Activated CD8-positive, alpha-beta memory T cell treated with anti-CD3 and anti-CD28 coated beads, Interleukin-2, amount 10 ng/mL, durations not matched to agents 7 days and 5 days (primary cell): ENCODE measurements around the gene CSRP1. TPM values are rescaled to one million over a fixed set of nuclear protein-coding genes. Genes with fewer than 3 reads are reported as not detected.
"Not testable (repeated sequence)": the region's sequence is repeated elsewhere in the genome, so short reads cannot be mapped to it uniquely, and the experiment has no call there.

Source experiments
- ATAC-seq: fragments of 150-1000 bp; cut with Tn5 transposase; one replicate; pipeline ENCODE4 v1.10.0; 2021; ENCODE audit warnings: moderate library complexity
- CTCF ChIA-PET: fragments of 350-600 bp; sonication (Branson Sonifier 250); formaldehyde crosslinking; loops from one replicate; lab custom pipeline; 2021; ENCODE audit warnings: antibody characterized with exemption; lab: Charles Lee
- DNase-seq: peaks from one replicate; pipeline ENCODE4 v3.0.0-alpha.2; 2020
- H3K27ac Mint-ChIP-seq: one replicate; pipeline ENCODE4 v1.8.0; 2021; ENCODE audit warnings: mild to moderate bottlenecking, mixed read lengths
- H3K27me3 Mint-ChIP-seq: one replicate; pipeline ENCODE4 v1.8.0; 2021; ENCODE audit warnings: mixed read lengths
- H3K36me3 Mint-ChIP-seq: one replicate; pipeline ENCODE4 v1.8.0; 2021; ENCODE audit warnings: mild to moderate bottlenecking, mixed read lengths
- H3K4me1 Mint-ChIP-seq: one replicate; pipeline ENCODE4 v1.8.0; 2021; ENCODE audit warnings: mixed read lengths
- H3K4me3 Mint-ChIP-seq: one replicate; pipeline ENCODE4 v1.8.0; 2021; ENCODE audit warnings: mild to moderate bottlenecking, moderate library complexity, mixed read lengths
- H3K9me3 Mint-ChIP-seq: one replicate; pipeline ENCODE4 v1.8.0; 2022; ENCODE audit warnings: low read depth, mixed read lengths
- total RNA-seq, 2 experiments: library from RNA; stranded (reverse); gene quantifications; one replicate each; pipeline ENCODE4 v1.2.3, GENCODE V29; 2021

CSRP1 gene
- total RNA-seq, 2 experiments from 2014 or later, result 71.7 to 78.3 TPM

DNA sequence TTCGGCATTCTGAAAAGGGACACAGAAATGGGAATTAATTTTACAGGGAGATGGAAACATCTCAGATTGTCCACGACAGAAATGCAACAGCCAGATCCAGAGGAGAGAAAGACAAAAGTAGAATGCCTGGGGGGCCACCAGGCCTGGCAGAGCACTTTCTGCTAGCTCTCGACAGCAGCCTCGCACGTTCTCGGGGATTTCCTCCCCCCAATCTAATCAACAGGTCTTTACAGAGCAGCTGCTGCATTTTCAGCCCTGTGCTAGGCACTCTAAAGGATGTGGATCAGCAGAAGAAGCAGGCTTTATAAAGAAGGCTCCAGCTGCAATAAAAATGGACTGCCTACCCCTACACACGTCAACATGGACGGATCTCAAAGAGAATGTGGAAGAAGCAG lies 10.6 kb downstream of the CSRP1 start:
- ATAC-seq, result no peak
- Mint-ChIP-seq H3K4me3 (no peak overlapping the region), H3K36me3 (peaks cover 25% of the 10 kb centered on the region), H3K27ac (no peak overlapping the region), H3K4me1 (peaks cover 10% of the 10 kb centered on the region), H3K27me3 (no peaks in the 10 kb centered on the region), H3K9me3 (no peaks in the 10 kb centered on the region)
- DNase-seq, result no peak
- CTCF ChIA-PET, result interaction anchor here (1.0 to 24.1 kb wide), 5 partner anchors 9 to 61 kb away, joined by 4 to 597 read pairs (median 36); partner anchors contain the start of gene CSRP1

DNA sequence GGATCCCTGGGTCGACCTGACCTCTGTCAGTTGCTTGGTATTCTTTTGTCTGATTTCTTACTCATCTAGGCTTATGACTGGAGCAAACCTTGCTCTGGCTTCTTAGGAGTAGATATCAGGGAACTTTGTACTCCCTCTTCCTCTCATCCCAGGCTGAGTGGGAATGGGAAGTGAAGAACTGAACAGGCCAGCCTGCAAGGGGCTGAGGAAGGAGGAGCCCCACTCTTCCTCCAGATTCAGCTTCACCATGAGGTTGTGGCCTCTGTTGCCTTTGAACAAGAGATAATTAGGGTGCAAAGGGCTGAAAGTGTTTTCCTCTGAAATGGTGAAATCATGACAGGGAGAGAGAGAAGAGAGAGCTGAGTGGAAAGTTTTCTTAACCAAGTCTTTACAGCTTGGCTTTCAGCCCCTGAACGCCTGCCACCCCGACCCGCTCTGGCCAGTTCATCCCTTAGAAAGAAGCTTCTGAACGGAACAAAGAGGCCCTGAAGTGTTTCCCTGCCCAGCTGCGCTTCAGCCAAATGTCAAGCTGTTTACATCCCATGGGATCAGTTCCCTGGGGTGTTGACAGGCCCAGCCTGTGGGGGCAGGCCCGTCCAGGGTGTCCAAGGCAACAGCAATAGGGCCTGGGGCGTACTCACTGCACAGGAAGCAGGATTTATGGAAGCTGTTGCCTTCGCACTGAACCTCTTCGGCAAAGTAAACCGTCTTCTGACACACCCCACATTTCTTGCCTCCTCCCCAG lies 11.2 kb downstream of the CSRP1 start:
- peaks cover 15% of the 10 kb centered on the region for H3K4me1 Mint-ChIP-seq
- no peaks in the 10 kb centered on the region for H3K9me3 Mint-ChIP-seq
- H3K4me3 Mint-ChIP-seq, result no peak overlapping the region
- no peaks in the 10 kb centered on the region for H3K27me3 Mint-ChIP-seq
- peaks cover 25% of the 10 kb centered on the region for H3K36me3 Mint-ChIP-seq
- no peak overlapping the region for H3K27ac Mint-ChIP-seq
- no peak for DNase-seq
- no peak for ATAC-seq
- CTCF ChIA-PET, result interaction anchor here (1.0 to 24.1 kb wide), 4 partner anchors 8 to 60 kb away, joined by 4 to 597 read pairs (median 302); partner anchors contain the start of gene CSRP1

DNA sequence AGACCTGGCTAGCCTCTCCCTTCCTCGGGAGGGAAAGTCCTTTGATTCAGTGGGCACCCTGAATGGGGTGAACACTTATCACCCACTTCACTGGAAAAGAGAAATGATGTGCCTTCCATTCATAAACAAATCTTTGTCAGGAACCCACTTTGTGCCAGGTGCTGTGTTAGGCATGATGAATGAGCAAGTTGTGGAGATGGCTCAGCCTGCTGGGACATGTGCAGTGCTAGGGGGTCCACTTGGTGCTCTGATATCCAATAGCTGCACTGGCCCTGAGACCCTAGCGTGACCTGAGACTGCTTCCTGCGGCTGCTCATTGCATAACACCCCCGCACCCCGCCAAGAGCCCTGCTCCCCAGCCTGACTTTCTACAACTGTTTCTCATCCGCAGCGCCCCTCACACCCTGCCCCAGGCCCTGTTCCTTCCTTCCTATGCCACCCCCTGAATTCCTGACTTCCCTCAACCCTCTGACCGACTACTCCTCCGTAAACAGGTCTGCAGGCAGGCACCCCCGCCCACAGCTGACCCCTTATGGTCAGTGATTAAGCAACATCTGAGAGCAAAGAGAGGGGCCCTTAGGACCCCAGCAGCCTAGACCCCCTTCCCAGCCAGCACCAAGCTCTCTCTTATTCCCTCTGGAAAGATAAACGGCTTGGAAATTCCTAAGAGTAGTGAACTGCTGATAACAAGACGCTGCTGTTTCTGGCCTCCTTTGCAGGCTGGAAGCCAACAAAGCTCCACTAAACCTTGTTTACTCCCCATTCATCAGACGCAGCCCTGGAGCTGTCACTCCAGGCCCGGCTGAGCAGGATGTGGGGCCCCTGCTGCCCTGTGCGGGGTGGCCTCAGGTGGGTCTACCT lies 12.9 kb downstream of the CSRP1 start:
- Mint-ChIP-seq H3K4me3 (no peak overlapping the region), H3K36me3 (peaks cover 26% of the 10 kb centered on the region), H3K4me1 (peaks cover 16% of the 10 kb centered on the region), H3K27me3 (no peaks in the 10 kb centered on the region), H3K27ac (no peak overlapping the region), H3K9me3 (no peaks in the 10 kb centered on the region)
- ATAC-seq (no peak), DNase-seq (no peak)
- CTCF ChIA-PET, result interaction anchor here (1.3 to 17.6 kb wide), 2 partner anchors 12 to 13 kb away, joined by 6 to 597 read pairs; partner anchors contain the start of gene CSRP1

DNA sequence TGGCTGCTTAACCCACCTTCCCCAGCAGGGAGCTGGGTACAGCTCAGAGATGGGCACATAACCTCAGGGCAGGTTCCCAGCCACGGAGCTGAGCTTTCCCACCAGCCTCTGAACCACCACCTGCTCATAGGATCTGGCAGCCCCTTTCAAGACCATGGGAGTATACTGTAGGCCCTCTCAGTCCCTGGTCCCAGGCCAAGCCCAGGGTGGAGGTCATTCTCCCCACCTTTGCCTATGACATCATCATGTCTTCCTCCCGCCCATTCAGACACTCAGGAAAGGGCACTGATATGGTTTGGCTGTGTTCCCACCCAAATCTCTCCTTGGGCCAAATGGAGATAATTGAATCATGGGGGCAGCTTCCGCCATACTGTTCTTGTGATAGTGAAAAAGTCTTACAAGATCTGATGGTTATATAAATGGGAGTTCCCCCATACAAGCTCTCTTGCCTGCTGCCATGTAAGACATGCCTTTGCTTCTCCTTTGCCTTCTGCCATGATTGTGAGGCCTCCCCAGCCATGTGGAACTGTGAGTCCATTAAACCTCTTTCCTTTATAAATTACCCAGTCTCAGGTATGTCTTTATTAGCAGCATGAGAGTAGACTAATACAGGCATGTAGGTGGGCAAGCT lies 13.8 kb downstream of the CSRP1 start:
- not testable (repeated sequence) for H3K27me3 Mint-ChIP-seq, H3K4me3 Mint-ChIP-seq, ATAC-seq, H3K27ac Mint-ChIP-seq, H3K9me3 Mint-ChIP-seq, DNase-seq
- H3K4me1 Mint-ChIP-seq, result peaks cover 14% of the 10 kb centered on the region
- peaks cover 29% of the 10 kb centered on the region for H3K36me3 Mint-ChIP-seq
- CTCF ChIA-PET, result interaction anchor here (1.3 to 17.6 kb wide), 2 partner anchors 11 to 14 kb away, joined by 6 to 597 read pairs; partner anchors contain the start of gene CSRP1

DNA sequence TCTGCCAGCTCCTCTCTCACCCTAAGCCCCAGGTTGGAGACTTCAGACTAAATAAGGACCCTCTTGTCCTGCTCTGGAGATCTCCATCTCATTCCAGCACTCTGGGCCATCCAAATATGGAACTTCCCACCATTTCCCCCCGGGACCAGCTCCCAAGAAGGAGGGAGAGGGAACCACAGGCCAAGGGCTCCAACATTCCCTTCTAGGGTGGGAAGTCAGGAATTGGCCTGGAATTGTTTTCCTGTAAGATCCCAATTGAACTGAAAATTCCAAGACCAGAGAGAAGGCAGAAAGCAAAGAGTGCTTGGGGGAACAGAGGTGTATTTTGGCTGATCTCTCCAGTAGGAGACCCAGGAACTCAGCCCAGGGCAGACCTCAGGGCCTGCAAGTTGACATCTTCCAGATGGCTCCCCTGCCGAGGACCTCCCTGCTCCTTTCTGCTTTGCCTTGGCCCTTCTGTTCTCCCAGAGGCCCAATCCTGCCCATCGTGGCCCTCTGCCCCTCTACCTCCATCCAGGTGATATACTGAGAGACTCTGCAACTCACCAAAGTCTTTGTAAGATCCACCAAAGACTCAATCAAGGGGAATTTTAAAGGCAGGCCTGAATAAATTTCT lies 14.9 kb downstream of the CSRP1 start:
- Mint-ChIP-seq H3K4me3 (no peak overlapping the region), H3K9me3 (no peaks in the 10 kb centered on the region), H3K36me3 (peaks cover 39% of the 10 kb centered on the region), H3K4me1 (peaks cover 14% of the 10 kb centered on the region), H3K27me3 (no peaks in the 10 kb centered on the region), H3K27ac (peak overlapping the region; percentile 9)
- CTCF ChIA-PET, result interaction anchor here (1.4 to 17.6 kb wide), 3 partner anchors 10 to 44 kb away, joined by 5 to 597 read pairs (median 12); partner anchors contain the start of gene CSRP1
- DNase-seq (no peak), ATAC-seq (no peak)

DNA sequence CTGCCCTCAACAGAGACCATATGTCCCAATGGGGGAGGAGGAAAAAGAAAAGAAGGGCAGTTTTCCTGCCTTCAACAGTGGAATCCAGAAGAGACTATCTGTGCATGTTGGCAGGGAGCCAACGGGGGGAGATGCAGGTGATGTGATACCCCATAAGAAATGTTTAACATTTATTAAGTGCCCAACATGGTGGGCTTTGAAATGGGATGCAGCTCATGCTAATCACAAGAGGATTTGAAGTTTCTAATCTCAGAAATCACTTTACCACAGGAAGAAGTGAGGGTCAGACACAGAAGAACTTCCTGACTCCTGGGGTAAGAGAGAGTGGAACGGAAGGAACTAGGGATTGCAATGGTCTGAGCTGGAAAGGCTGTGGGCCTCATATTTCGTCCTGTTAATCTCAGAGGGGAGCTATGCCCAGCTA lies 16.2 kb downstream of the CSRP1 start:
- Mint-ChIP-seq H3K27ac (no peak overlapping the region), H3K9me3 (no peaks in the 10 kb centered on the region), H3K4me1 (peaks cover 16% of the 10 kb centered on the region), H3K36me3 (peaks cover 41% of the 10 kb centered on the region), H3K27me3 (no peaks in the 10 kb centered on the region), H3K4me3 (no peak overlapping the region)
- ATAC-seq, result no peak
- CTCF ChIA-PET, result interaction anchor here (1.4 to 17.6 kb wide), 3 partner anchors 9 to 43 kb away, joined by 5 to 597 read pairs (median 12); partner anchors contain the start of gene CSRP1
- DNase-seq, result no peak

DNA sequence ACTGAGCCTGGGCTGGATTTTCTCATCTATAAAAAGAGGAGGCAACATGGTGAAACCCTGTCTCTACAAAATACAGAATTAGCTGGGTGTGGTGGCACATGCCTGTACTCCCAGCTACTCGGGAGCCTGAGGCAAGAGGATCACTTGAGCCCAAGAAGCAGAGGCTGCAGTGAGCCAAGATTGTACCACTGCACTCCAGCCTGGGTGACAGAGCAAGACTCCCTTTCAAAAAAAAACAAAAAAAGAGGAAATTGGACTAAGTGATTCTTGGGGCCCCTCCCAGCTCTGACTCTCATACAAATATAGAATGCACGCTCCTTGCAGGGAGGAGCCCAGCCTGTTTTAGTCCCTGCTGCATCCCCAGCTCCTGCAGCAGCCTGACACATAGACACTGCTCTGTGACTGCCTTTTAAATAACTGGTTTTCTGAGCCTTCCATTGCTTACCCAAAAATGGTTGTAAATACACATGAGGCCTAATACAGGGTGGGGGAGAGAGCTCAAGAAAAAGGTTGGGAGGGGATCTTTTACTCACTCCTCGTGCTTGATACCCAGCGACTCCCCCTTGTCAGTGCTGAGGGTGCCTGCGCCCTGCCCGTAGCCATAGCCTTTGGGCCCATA lies 17.2 kb downstream of the CSRP1 start:
- H3K36me3 Mint-ChIP-seq, result peaks cover 35% of the 10 kb centered on the region

DNA sequence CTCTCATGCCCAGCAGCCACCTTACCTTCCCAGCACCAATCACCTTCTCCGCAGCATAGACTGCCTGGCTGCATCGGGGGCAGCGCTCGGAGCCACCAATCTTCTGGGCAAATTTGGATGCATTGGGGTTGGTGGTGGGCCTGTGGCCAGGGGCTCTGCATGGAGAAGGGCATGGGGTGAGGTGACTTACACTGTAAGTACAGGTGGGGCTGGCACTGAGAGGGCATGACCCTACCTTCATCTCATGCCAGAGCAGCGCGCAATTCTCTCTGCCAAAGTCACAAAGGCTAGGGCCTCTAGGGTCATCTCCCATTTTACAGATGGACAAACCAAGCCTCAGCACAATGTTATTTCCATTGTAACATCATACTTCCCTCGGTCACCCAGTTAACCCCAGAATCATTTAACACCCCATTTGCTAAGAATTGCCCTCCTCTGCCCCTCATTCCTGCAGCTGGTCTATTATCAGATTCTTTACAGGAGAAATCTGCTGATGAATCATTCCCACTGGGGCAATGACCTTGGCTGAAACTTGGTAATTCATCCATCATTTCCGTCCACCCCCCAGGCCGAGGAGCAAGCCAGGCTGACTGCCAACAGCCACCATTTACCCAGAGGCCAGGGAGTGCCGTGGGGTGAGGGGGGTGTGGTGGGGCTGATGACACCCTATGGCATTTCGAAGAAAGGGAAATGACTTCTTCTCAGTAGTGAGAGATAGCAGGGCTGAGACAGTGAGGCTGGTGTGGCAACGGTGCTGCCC lies 17.9 kb downstream of the CSRP1 start:
- H3K36me3 Mint-ChIP-seq, result peaks cover 27% of the 10 kb centered on the region
- no peaks in the 10 kb centered on the region for H3K27me3 Mint-ChIP-seq
- H3K4me1 Mint-ChIP-seq, result peaks cover 16% of the 10 kb centered on the region
- ATAC-seq (no peak), DNase-seq (no peak)
- no peak overlapping the region for H3K4me3 Mint-ChIP-seq
- H3K27ac Mint-ChIP-seq, result no peak overlapping the region
- H3K9me3 Mint-ChIP-seq, result no peaks in the 10 kb centered on the region
- CTCF ChIA-PET, result interaction anchor here (1.2 to 17.6 kb wide), 2 partner anchors 9 to 18 kb away, joined by 3 to 597 read pairs; partner anchors contain the start of gene CSRP1

More for the DNA sequence above, 17.2 kb downstream of the CSRP1 start:
- no peak for DNase-seq
- Mint-ChIP-seq H3K27me3 (no peaks in the 10 kb centered on the region), H3K9me3 (no peaks in the 10 kb centered on the region), H3K4me1 (peaks cover 16% of the 10 kb centered on the region), H3K4me3 (no peak overlapping the region), H3K27ac (no peak overlapping the region)
- CTCF ChIA-PET, result interaction anchor here (2.7 to 17.6 kb wide), 2 partner anchors 8 to 17 kb away, joined by 12 to 597 read pairs; partner anchors contain the start of gene CSRP1
- ATAC-seq, result no peak

DNA sequence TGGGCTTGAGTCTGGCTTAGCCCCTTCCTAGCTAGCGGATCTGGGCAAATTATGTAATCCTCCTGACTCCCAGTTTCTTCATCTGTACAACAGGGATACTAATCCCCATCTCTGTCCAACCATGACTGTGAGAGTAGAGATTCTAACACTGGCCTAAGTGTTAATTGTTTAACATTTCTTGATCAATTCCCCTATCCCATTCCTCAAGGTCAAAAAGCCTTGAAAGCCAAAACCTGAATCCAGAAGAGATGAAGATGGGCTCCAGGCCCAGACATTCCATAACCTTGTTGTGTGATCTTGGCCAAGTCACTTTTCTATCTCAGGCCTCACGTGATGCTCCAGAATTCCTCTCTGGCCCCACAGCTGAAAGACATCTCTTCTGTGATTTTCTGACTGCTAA lies 19.2 kb downstream of the CSRP1 start:
- ATAC-seq, result no peak
- CTCF ChIA-PET, result interaction anchor here (1.2 to 17.6 kb wide), 4 partner anchors 8 to 341 kb away, joined by 3 to 597 read pairs (median 7); partner anchors contain the start of genes CSRP1 and IPO9
- DNase-seq, result no peak
- Mint-ChIP-seq H3K27ac (no peak overlapping the region), H3K4me3 (no peak overlapping the region), H3K4me1 (peaks cover 16% of the 10 kb centered on the region), H3K9me3 (no peaks in the 10 kb centered on the region), H3K27me3 (no peaks in the 10 kb centered on the region), H3K36me3 (peaks cover 17% of the 10 kb centered on the region)

DNA sequence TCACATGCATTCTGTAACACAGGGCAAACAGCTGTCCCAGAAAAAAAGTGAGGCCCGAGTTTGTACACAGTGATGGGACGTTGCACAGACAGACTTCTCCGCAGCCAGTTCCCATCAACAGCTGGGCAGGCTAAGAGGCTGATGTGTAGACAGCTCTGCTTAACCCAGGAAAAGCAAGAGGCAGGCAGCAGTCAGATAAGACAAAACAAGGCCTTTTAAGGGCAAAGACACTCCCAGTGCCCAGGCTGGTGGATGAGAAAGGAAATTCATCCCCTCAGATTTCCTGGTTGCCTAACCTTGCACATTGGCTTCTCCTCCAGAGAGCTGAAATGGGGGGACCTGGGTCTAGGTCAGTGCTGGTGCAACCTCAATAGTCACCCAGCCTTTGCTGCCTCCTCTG lies 20.7 kb downstream of the CSRP1 start:
- CTCF ChIA-PET, result interaction anchor here (1.2 to 17.6 kb wide), 4 partner anchors 21 to 51 kb away, joined by 3 to 597 read pairs (median 8); partner anchors contain the start of gene CSRP1
- H3K36me3 Mint-ChIP-seq, result peaks cover 17% of the 10 kb centered on the region
- H3K4me3 Mint-ChIP-seq, result no peak overlapping the region

DNA sequence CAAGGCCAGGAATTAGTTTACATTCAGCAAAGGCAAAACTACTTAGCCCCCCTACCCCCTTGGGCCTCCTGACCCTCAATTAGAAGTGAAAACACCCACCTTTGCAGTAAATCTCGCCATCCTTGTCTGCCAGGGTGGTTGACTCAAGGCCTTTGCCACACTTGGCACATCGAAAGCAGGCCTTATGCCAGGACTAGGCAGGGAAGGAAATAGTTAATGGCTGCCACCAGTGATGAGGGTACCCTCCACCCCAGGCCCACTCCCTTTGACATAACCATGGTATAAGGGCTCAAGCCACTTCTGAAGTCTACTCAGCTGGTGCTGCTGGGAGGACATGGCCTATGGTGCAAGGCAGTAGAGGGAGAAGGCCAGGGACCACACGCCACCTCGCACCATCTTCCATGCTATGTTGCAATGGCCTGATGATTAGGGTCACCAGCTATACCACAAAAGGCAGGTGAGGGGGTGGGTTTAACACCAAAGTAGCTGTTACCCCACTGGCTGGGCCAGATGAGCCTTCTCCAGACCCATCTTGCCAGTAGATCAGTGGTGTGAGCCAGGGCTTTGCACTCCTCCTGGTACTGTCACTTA lies 21.6 kb downstream of the CSRP1 start:
- H3K9me3 Mint-ChIP-seq, result no peaks in the 10 kb centered on the region
- H3K27me3 Mint-ChIP-seq, result peaks cover 14% of the 10 kb centered on the region
- DNase-seq (no peak), ATAC-seq (no peak)
- H3K4me3 Mint-ChIP-seq, result no peak overlapping the region
- H3K4me1 Mint-ChIP-seq, result peaks cover 19% of the 10 kb centered on the region
- peak overlapping the region; percentile 15 for H3K27ac Mint-ChIP-seq
- CTCF ChIA-PET, result interaction anchor here (0.7 to 17.6 kb wide), 3 partner anchors 22 to 50 kb away, joined by 3 to 597 read pairs (median 11); partner anchors contain the start of gene CSRP1
- H3K36me3 Mint-ChIP-seq, result peaks cover 17% of the 10 kb centered on the region

More for the DNA sequence above, 20.7 kb downstream of the CSRP1 start:
- DNase-seq (no peak), ATAC-seq (no peak)
- Mint-ChIP-seq H3K4me1 (peaks cover 22% of the 10 kb centered on the region), H3K27ac (no peak overlapping the region), H3K27me3 (peaks cover 7% of the 10 kb centered on the region), H3K9me3 (no peaks in the 10 kb centered on the region)
